AG04450 (cell line): ENCODE data around the gene TOX3. TPM values are rescaled to one million over a fixed set of nuclear protein-coding genes. Genes with fewer than 3 reads are reported as not detected.

Experiments used
- CTCF ChIA-PET: fragments of 300-600, 350-600 bp; formaldehyde crosslinking; extraction: SDS; loops from one replicate; lab custom pipeline; 2022; ENCODE audit warnings: antibody characterized with exemption, inconsistent platforms; lab: Charles Lee
- POLR2A ChIA-PET: fragments of 350-600 bp; formaldehyde crosslinking; extraction: SDS; loops from one replicate; lab custom pipeline; 2021; ENCODE audit warnings: antibody characterized with exemption, inconsistent platforms; lab: Yijun Ruan, JAX
- DNase-seq: peaks from one replicate; pipeline ENCODE4 v3.0.0-alpha.2; 2011; ENCODE audit warnings: low read depth, low spot score
- H3K27ac ChIP-seq: one replicate; pipeline ENCODE4 v1.5.1; 2012; ENCODE audit warnings: low read depth, low read length, control low read depth
- H3K27me3 ChIP-seq: one replicate; pipeline ENCODE4 v1.6.0; 2012; ENCODE audit warnings: low read length; ENCODE audit not compliant: control insufficient read depth, insufficient read depth
- H3K4me3 ChIP-seq: 2 replicates; pipeline ENCODE4 v1.5.1; 2011; ENCODE audit warnings: mild to moderate bottlenecking, low read depth, low read length, control low read depth
- H3K9me3 ChIP-seq: 2 replicates; pipeline ENCODE4 v1.5.1; 2012; ENCODE audit warnings: low read length; ENCODE audit not compliant: control insufficient read depth, insufficient read depth
- polyA plus RNA-seq: library from polyadenylated mRNA; depleted of rRNA; stranded (reverse); fragments of >200 nt; gene quantifications from 2 replicates; pipeline ENCODE4 v1.2.3, GENCODE V29; 2011
- TF ChIP-seq, protein P1 (sequence below): IDR thresholded peaks from 2 replicates; pipeline ENCODE4 v1.5.1; 2011; ENCODE audit warnings: low read depth, low read length, control low read depth, inconsistent platforms

Gene TOX3
- polyA plus RNA-seq, 1 experiment, result not detected

DNA sequence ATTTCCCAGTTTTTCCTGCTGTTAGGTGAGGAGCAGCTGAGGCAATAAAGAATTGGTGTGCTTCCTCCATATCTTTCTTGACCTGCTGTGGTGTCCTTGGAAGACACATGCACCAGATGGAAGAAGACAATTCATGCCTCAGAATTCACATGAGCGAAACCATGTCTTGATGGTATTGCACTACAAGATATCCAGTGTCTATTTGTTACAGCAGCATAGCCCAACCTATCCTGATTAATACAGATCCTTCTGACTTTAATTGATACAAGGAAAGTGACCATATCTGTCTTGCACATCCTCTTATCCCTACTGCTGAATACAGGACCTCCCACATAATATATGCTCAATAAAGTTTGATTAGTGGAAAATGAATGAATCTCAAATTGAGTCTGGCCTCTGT is 9.1 kb upstream of the TOX3 start:
- CTCF ChIA-PET, result no interaction called here
- POLR2A ChIA-PET, result no interaction called here
- no peaks in the 10 kb centered on the region for H3K27me3 ChIP-seq
- H3K9me3 ChIP-seq, result no peaks in the 10 kb centered on the region
- DNase-seq, result no peak
- TF ChIP-seq, protein P1, sequence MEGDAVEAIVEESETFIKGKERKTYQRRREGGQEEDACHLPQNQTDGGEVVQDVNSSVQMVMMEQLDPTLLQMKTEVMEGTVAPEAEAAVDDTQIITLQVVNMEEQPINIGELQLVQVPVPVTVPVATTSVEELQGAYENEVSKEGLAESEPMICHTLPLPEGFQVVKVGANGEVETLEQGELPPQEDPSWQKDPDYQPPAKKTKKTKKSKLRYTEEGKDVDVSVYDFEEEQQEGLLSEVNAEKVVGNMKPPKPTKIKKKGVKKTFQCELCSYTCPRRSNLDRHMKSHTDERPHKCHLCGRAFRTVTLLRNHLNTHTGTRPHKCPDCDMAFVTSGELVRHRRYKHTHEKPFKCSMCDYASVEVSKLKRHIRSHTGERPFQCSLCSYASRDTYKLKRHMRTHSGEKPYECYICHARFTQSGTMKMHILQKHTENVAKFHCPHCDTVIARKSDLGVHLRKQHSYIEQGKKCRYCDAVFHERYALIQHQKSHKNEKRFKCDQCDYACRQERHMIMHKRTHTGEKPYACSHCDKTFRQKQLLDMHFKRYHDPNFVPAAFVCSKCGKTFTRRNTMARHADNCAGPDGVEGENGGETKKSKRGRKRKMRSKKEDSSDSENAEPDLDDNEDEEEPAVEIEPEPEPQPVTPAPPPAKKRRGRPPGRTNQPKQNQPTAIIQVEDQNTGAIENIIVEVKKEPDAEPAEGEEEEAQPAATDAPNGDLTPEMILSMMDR, result no peak
- H3K4me3 ChIP-seq, result no peak overlapping the region
- H3K27ac ChIP-seq, result no peak overlapping the region

DNA sequence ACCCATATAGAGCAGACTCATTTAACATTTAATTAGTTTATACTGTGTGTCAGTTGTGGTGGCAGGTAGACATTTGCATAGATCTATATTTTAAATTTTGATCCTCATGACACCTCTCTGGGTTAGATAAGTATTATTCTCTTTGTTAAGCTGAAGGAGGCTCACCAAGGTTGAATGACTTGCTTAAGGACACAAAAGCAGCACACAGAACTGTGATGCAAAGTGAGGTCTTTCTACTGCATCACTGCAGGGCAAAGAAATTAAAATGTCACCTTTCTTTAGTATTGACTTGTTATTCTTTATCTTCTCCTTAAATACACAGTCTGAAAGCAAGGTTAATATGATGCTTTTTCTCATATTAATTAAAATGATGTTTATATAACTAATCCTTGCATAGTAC is 8.6 kb upstream of the TOX3 start:
- H3K27ac ChIP-seq, result no peak overlapping the region
- TF ChIP-seq, protein P1, result no peak
- H3K9me3 ChIP-seq, result no peaks in the 10 kb centered on the region
- no peak for DNase-seq
- no peaks in the 10 kb centered on the region for H3K27me3 ChIP-seq
- H3K4me3 ChIP-seq, result no peak overlapping the region
- CTCF ChIA-PET, result no interaction called here
- POLR2A ChIA-PET, result no interaction called here

GRCh38 chr16:52554334-52554733 is 7.4 kb upstream of the TOX3 start:
- DNase-seq, result no peak
- CTCF ChIA-PET, result no interaction called here
- no peak overlapping the region for H3K4me3 ChIP-seq
- H3K27ac ChIP-seq, result no peak overlapping the region
- POLR2A ChIA-PET, result no interaction called here
- H3K27me3 ChIP-seq, result no peaks in the 10 kb centered on the region
- TF ChIP-seq, protein P1, result no peak
- H3K9me3 ChIP-seq, result no peaks in the 10 kb centered on the region

GRCh38 chr16:52553322-52553721 is 6.4 kb upstream of the TOX3 start:
- ChIA-PET POLR2A (no interaction called here), CTCF (no interaction called here)
- H3K27ac ChIP-seq, result no peak overlapping the region
- no peaks in the 10 kb centered on the region for H3K9me3 ChIP-seq
- no peak for DNase-seq
- no peak overlapping the region for H3K4me3 ChIP-seq
- TF ChIP-seq, protein P1, result 0 out of 2 replicates have a peak, but pooled peaks have one; percentile 11
- H3K27me3 ChIP-seq, result no peaks in the 10 kb centered on the region

DNA sequence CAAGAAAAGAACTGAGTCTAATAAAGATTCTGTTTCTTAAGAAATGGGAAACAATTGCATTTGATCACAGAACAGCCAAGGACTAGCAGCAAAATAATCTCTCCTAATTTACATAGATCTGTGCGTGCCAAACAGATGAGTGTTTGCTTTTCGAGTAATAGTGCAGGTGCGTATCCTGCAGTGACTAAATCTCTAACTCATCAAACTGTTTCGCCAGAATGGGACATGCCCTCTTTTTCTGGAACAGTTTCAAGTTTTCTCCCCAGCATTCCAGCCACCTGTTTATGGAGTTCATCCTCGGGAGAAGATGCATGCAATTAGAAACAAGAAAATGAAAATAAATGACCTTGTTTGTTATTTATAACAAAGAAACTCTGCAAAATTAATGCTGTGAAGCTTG is 5.7 kb upstream of the TOX3 start:
- CTCF ChIA-PET, result no interaction called here
- Histone ChIP-seq H3K27me3 (peaks cover 5% of the 10 kb centered on the region), H3K9me3 (no peaks in the 10 kb centered on the region), H3K4me3 (no peak overlapping the region), H3K27ac (no peak overlapping the region)
- DNase-seq, result no peak
- POLR2A ChIA-PET, result no interaction called here
- TF ChIP-seq, protein P1, result no peak
